Duodenal mucosa (tissue), 2 donors: ENCODE results near the gene ABCC1.
"Not testable (repeated sequence)": the region's sequence is repeated elsewhere in the genome, so short reads cannot be mapped to it uniquely, and the experiment has no call there.

Source experiments
- H3K27ac ChIP-seq: one replicate; pipeline ENCODE4 v1.7.0; 2013; ENCODE audit warnings: low read depth, low read length
- H3K27me3 ChIP-seq, 2 donors: one replicate each; pipeline ENCODE4 v1.7.0; 2013; ENCODE audit warnings: low read length in 2 of 2, control low read depth in 1 of 2; ENCODE audit not compliant: insufficient read depth in 2 of 2, control insufficient read depth in 1 of 2
- H3K36me3 ChIP-seq, 2 donors: one replicate each; pipeline ENCODE4 v1.7.0; 2013; ENCODE audit warnings: low read length in 2 of 2, control low read depth in 1 of 2; ENCODE audit not compliant: insufficient read depth in 2 of 2, control insufficient read depth in 1 of 2
- H3K4me1 ChIP-seq, 2 donors: one replicate each; pipeline ENCODE4 v1.7.0; 2013; ENCODE audit warnings: low read length in 2 of 2, control low read depth in 1 of 2; ENCODE audit not compliant: insufficient read depth in 2 of 2, control insufficient read depth in 1 of 2
- H3K4me3 ChIP-seq, 2 donors: one replicate each; pipeline ENCODE4 v1.7.0; 2013; ENCODE audit warnings: low read length in 2 of 2, low read depth in 1 of 2
- H3K9ac ChIP-seq, 2 donors: one replicate each; pipeline ENCODE4 v1.7.0; 2013; ENCODE audit warnings: low read length in 2 of 2, low read depth in 1 of 2
- H3K9me3 ChIP-seq, 2 donors: one replicate each; pipeline ENCODE4 v1.7.0; 2013; ENCODE audit warnings: low read length in 2 of 2, control low read depth in 1 of 2; ENCODE audit not compliant: control insufficient read depth in 1 of 2

ABCC1 gene

DNA sequence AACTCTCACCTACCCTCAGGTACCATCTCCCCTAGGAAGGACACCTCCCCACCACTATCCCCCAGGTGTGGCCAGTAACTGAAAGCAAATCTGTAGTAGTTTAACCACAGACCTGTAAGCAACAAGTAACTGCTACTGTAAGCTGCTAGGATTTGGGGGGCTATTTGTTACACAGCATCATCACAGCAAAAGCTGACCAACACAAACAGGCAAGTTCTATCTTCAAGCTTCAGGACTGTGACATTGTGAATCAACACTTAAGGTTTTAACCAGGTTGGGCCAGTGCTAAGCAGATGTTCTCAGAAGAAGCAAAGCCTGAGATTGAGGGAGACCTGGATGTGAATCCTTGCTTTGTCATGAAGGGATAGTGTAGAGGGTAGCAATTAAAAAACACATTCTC lies 226.9 kb downstream of the ABCC1 start:
- Histone ChIP-seq H3K36me3 (peaks cover 32 to 58% of the 10 kb centered on the region in 2 donors), H3K4me1 (no peaks in the 10 kb centered on the region), H3K27me3 (no peaks in the 10 kb centered on the region), H3K27ac (no peak overlapping the region), H3K9me3 (no peaks in the 10 kb centered on the region), H3K4me3 (no peak overlapping the region), H3K9ac (no peak overlapping the region)

DNA sequence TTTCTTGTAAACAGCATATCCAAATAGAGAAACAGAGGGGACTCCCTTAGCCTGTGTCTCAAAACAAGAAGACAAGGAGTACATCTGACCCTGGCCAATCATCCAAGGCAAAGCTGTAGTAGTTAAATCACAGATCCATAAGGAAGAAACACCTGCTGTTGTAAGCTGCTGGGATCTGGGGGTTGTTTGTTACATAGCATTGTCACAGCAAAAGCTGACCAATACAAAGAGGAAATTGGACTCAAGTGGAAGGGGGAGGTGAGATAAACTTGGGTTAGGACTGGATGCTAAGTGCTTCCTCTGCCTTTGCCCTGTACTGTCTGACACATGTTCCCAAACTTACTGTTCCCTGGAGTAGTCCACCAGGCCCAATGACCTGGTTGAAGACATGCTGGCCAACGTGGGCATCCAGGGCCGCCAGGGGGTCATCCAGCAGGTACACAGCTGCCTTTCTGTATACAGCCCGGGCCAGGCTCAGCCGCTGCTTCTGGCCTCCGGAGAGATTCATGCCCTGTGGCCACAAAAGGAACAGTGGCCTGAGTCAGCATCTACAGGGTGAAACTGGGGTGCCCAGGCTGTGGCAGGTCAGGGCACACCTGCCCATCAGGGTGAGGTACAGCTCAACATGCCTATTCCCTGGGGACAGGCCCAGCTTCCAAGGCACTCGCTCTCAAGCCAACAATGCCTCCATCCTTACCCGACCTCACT lies 229.2 kb downstream of the ABCC1 start:
- H3K27ac ChIP-seq = no peak overlapping the region
- no peaks in the 10 kb centered on the region for H3K27me3 ChIP-seq
- H3K9me3 ChIP-seq = no peaks in the 10 kb centered on the region
- peaks cover 36 to 66% of the 10 kb centered on the region in 2 donors for H3K36me3 ChIP-seq
- H3K9ac ChIP-seq = no peak overlapping the region
- H3K4me1 ChIP-seq = no peaks in the 10 kb centered on the region
- H3K4me3 ChIP-seq = no peak overlapping the region

DNA sequence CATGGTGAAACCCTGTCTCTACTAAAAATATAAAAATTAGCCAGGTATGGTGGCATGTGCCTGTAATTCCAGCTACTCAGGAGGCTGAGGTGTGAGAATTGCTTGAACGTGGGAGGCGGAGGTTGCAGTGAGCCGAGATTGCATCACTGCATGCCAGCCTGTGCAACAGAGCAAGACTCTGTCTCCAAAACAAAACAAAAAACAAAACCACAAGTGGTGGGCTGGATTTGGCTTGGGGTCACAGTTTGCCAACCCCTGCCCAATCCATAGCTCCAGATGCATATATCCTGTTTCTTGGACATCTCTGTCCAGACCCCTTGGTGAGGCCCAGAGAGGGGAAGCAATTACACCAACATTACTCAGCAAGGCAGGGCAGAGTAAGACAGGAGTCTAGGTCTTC lies 232.3 kb downstream of the ABCC1 start:
- not testable (repeated sequence) for H3K4me3 ChIP-seq, H3K27me3 ChIP-seq, H3K9me3 ChIP-seq, H3K27ac ChIP-seq, H3K9ac ChIP-seq, H3K4me1 ChIP-seq
- H3K36me3 ChIP-seq = peaks cover 33 to 67% of the 10 kb centered on the region in 2 donors

DNA sequence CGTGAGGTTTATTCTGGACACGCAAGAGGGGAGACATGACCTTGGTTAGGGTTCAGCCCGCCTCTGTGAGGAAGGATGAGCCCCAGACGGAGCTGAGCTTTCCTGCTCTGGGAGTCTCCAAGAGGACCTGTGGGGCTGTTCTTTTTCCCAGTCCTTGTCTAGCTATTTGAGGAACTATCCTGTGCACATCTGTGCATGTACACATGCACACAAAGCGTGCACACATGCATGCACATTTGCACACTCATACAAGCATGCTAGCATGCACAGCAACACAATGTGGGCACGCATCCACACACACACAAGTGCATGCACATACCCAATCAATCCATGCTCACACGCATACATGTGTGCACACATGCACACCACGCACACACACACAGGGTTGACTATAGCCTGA lies 233.5 kb downstream of the ABCC1 start:
- no peak overlapping the region for H3K4me3 ChIP-seq
- H3K36me3 ChIP-seq = peaks cover 25 to 65% of the 10 kb centered on the region in 2 donors

DNA sequence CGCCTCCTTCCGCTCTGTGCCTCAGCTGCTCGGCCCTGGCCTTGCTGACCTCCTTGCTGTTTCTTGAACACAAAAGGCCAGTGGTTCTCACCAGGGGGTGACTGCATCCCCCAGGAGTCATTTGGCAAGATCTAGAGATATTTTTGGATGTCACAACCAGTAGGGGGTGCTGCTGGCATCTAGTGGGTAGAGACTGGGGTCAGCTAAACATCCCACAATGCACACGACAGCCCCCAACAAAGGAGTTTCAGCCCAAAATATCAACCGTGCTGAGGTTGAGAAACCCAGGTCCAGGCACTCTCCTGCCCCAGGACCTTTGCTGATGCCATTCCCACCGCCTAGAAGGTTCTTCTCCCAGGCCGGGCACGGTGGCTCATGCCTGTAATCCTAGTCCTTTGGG lies 234.1 kb downstream of the ABCC1 start:
- Histone ChIP-seq H3K36me3 (peaks cover 23 to 64% of the 10 kb centered on the region in 2 donors), H3K4me3 (no peak overlapping the region), H3K27ac (no peak overlapping the region), H3K9me3 (no peaks in the 10 kb centered on the region), H3K9ac (no peak overlapping the region), H3K4me1 (no peaks in the 10 kb centered on the region), H3K27me3 (no peaks in the 10 kb centered on the region)

More for the DNA sequence above, 233.5 kb downstream of the ABCC1 start:
- Histone ChIP-seq H3K4me1 (no peaks in the 10 kb centered on the region), H3K27ac (no peak overlapping the region), H3K9ac (no peak overlapping the region), H3K9me3 (no peaks in the 10 kb centered on the region), H3K27me3 (no peaks in the 10 kb centered on the region)

DNA sequence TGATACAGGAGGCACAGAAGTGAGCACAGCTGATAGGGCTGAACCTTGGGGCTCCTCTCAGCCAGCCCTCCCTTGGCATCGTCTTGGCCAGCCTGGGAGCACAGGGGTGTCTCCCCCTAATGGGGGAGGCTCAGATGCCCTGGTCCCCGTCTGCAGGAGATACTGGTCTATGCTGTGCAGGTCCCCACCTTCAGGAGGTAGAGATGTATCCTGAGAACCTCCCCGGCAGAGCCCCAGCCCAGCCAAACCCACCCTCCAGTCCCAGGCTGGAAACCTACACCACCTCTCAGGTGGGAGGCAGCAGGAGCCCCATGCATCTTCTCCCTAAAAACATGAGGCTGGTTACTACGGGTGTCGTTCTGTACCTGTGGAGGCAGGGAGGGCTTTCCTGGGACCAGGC lies 235.2 kb downstream of the ABCC1 start:
- Histone ChIP-seq H3K36me3 (peaks cover 25 to 64% of the 10 kb centered on the region in 2 donors), H3K27ac (no peak overlapping the region), H3K9ac (no peak overlapping the region), H3K4me3 (no peak overlapping the region), H3K4me1 (no peaks in the 10 kb centered on the region), H3K27me3 (no peaks in the 10 kb centered on the region), H3K9me3 (no peaks in the 10 kb centered on the region)

DNA sequence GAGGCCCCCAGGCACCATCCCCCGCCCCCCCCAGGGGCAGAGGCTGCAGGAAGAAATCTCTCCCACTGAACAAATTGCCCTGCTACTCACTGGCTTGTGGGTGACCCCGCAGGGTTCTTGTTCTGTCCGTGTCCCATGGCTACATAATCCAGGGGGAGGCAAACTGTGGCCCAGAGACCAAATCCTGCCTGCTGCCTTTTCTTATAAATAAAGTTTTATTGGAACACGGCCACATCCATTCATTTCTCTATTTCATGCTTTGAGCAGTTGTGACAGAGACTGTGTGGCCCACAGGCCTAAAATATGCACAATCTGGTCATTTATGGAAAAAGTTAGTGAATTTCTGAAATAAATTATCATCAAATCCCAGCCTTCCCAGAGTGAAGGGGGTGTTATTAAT lies 235.7 kb downstream of the ABCC1 start:
- H3K4me3 ChIP-seq = no peak overlapping the region
- no peak overlapping the region for H3K27ac ChIP-seq
- no peaks in the 10 kb centered on the region for H3K27me3 ChIP-seq
- peaks cover 27 to 65% of the 10 kb centered on the region in 2 donors for H3K36me3 ChIP-seq
- no peak overlapping the region for H3K9ac ChIP-seq
- no peaks in the 10 kb centered on the region for H3K4me1 ChIP-seq
- H3K9me3 ChIP-seq = no peaks in the 10 kb centered on the region

DNA sequence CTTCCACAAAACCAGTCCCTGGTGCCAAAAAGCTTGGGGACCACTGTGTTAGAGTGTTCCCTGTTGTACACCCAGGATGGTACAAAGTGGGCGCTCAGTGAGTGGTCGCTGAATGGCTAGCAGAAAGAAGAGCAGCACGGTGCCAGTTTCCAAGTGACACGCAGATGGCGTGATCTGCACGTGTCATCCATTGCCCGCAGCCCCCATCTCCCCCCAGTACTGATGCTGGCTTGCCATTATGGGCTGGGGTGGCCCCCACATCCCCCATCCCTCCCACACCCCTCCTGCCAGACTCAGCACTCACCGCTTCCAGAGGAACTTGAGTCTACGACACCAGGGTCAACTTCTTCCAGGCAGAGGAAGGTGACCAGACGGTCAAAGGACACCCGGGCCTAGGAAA lies 237.4 kb downstream of the ABCC1 start:
- Histone ChIP-seq H3K27me3 (no peaks in the 10 kb centered on the region), H3K4me3 (no peak overlapping the region), H3K9ac (no peak overlapping the region), H3K4me1 (no peaks in the 10 kb centered on the region), H3K9me3 (no peaks in the 10 kb centered on the region), H3K36me3 (peaks cover 23 to 67% of the 10 kb centered on the region in 2 donors), H3K27ac (no peak overlapping the region)

DNA sequence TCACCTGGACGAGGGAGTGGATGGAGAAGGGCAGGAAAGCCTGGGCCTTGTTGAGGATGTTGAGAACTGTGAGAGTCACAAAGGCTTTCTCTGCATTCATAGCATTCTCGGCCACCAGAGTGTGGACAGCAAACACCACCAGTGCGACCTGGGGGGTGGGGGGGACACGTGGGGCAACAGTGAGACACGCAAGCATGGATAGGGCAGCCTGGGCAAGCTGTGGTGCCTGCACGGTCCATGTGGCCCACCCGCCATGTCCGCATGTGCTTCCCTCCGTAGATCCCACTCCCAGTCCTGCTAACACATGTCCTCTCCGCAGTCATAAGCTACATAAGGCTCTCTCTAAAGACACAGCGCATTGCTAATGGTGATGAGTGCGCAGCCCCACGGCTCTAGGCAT lies 239.4 kb downstream of the ABCC1 start:
- Histone ChIP-seq H3K4me1 (no peaks in the 10 kb centered on the region), H3K27me3 (no peaks in the 10 kb centered on the region), H3K4me3 (no peak overlapping the region), H3K36me3 (peaks cover 16 to 62% of the 10 kb centered on the region in 2 donors), H3K9ac (no peak overlapping the region), H3K27ac (no peak overlapping the region), H3K9me3 (no peaks in the 10 kb centered on the region)

DNA sequence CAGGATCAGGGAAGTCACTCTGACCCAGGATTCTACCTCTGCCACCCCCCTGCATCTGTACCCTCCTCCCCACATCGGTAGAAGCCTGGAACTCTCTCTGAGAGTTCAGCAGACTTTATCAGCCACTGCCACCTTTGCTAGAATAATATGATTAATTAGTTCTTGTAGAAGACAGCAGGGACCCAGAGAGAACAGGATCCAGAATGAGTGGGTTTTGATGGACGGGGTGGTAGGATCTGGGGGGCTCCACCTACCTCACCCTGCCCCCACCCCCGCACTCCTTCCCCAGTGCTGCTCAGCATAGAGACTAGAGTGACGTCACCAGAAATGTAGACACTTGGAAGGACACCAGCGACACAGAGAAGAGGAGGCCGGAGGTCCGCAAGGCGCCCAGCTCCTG lies 240.4 kb downstream of the ABCC1 start:
- Histone ChIP-seq H3K27me3 (no peaks in the 10 kb centered on the region), H3K36me3 (peaks cover 16 to 57% of the 10 kb centered on the region in 2 donors), H3K9ac (no peak overlapping the region), H3K27ac (no peak overlapping the region), H3K9me3 (no peaks in the 10 kb centered on the region), H3K4me3 (no peak overlapping the region), H3K4me1 (no peaks in the 10 kb centered on the region)
